Naive thymus-derived CD4-positive, alpha-beta T cell (primary cell): ENCODE results near the gene LAMTOR2. TPM values are rescaled to one million over a fixed set of nuclear protein-coding genes. Genes with fewer than 3 reads are reported as not detected.
"Not testable (repeated sequence)": the region's sequence is repeated elsewhere in the genome, so short reads cannot be mapped to it uniquely, and the experiment has no call there.

Experiments
- ATAC-seq: fragments of 150-1000 bp; cut with Tn5 transposase; 2 replicates; pipeline ENCODE4 v1.10.0; 2021; ENCODE audit warnings: mild to moderate bottlenecking, moderate library complexity
- CTCF ChIA-PET: fragments of 350-600 bp; sonication (Branson Sonifier 250); formaldehyde crosslinking; loops from one replicate; lab custom pipeline; 2021; ENCODE audit warnings: antibody characterized with exemption; lab: Charles Lee
- POLR2A ChIA-PET: fragments of 350-600 bp; sonication (Branson Sonifier 250); formaldehyde crosslinking; loops from one replicate; lab custom pipeline; 2021; ENCODE audit warnings: antibody characterized with exemption, inconsistent platforms; lab: Charles Lee
- DNase-seq, 9 donors: peaks; one replicate each; pipeline versions ENCODE4 v3.0.0 to v3.0.0-alpha.2; 2020 to 2022; ENCODE audit warnings: mixed read lengths in 1 of 9
- H3K27ac ChIP-seq: one replicate; pipeline ENCODE4 v1.7.0; 2013; ENCODE audit warnings: mild to moderate bottlenecking, low read depth, low read length, moderate library complexity
- H3K27me3 ChIP-seq, 2 donors: one replicate each; pipeline ENCODE4 v1.7.0; 2013; ENCODE audit warnings: low read length in 2 of 2, mild to moderate bottlenecking in 2 of 2, moderate library complexity in 2 of 2; ENCODE audit not compliant: control insufficient read depth in 2 of 2, insufficient read depth in 2 of 2
- H3K36me3 ChIP-seq, 3 experiments: 1 replicate in 2 of 3; 2 replicates in 1 of 3; pipeline ENCODE4 v1.7.0; 2013; ENCODE audit warnings: low read length in 3 of 3, mild to moderate bottlenecking in 3 of 3, moderate library complexity in 1 of 3; ENCODE audit not compliant: insufficient read depth in 3 of 3, control insufficient read depth in 2 of 3
- H3K4me1 ChIP-seq, 2 donors: one replicate each; pipeline ENCODE4 v1.7.0; 2013; ENCODE audit warnings: low read length in 2 of 2, mild to moderate bottlenecking in 2 of 2, moderate library complexity in 1 of 2; ENCODE audit not compliant: control insufficient read depth in 2 of 2, insufficient read depth in 2 of 2
- H3K4me3 ChIP-seq: 2 replicates; pipeline ENCODE4 v1.7.0; 2013; ENCODE audit warnings: mild to moderate bottlenecking, low read length
- H3K9me3 ChIP-seq, 3 experiments: 1 replicate in 2 of 3; 2 replicates in 1 of 3; pipeline ENCODE4 v1.7.0; 2013; ENCODE audit warnings: low read length in 3 of 3; ENCODE audit not compliant: control insufficient read depth in 2 of 3
- H3K27ac Mint-ChIP-seq, 9 donors: one replicate each; pipeline ENCODE4 v1.8.0; 2020 to 2022; ENCODE audit warnings: mixed read lengths in 9 of 9, mild to moderate bottlenecking in 8 of 9, moderate library complexity in 5 of 9, inconsistent platforms in 2 of 9
- H3K27me3 Mint-ChIP-seq, 5 donors: one replicate each; pipeline ENCODE4 v1.8.0; 2021 to 2022; ENCODE audit warnings: mixed read lengths in 5 of 5, mild to moderate bottlenecking in 1 of 5
- H3K36me3 Mint-ChIP-seq, 5 donors: one replicate each; pipeline ENCODE4 v1.8.0; 2020 to 2022; ENCODE audit warnings: mixed read lengths in 5 of 5, mild to moderate bottlenecking in 3 of 5, inconsistent platforms in 1 of 5
- H3K4me1 Mint-ChIP-seq, 7 donors: one replicate each; pipeline ENCODE4 v1.8.0; 2020 to 2022; ENCODE audit warnings: mixed read lengths in 7 of 7, mild to moderate bottlenecking in 3 of 7, inconsistent platforms in 1 of 7
- H3K4me3 Mint-ChIP-seq, 10 donors: one replicate each; pipeline ENCODE4 v1.8.0; 2020 to 2022; ENCODE audit warnings: mild to moderate bottlenecking in 10 of 10, mixed read lengths in 10 of 10, moderate library complexity in 6 of 10, inconsistent platforms in 2 of 10
- H3K9me3 Mint-ChIP-seq, 11 donors: one replicate each; pipeline ENCODE4 v1.8.0; 2020 to 2022; ENCODE audit warnings: mixed read lengths in 11 of 11, mild to moderate bottlenecking in 4 of 11, inconsistent platforms in 1 of 11, moderate library complexity in 1 of 11
- intact Hi-C, 2 donors: fragments of 100-400 bp; cut with micrococcal nuclease; formaldehyde crosslinking; loops; one replicate each; pipeline ENCODE4 v1.15.1; 2023
- polyA plus RNA-seq, 2 donors: library from polyadenylated mRNA; unstranded; fragments of 300-500 nt; fragmentation: Illumina TruSeq; gene quantifications; one replicate each; pipeline ENCODE4 v1.2.3, GENCODE V29; 2021
- total RNA-seq, 6 experiments: library from RNA in 5 of 6; stranded (reverse) in 5 of 6; gene quantifications; 1 replicate in 5 of 6; 2 replicates in 1 of 6; pipeline ENCODE4 v1.2.3 and lab custom pipeline; 2021 to 2026

LAMTOR2 gene
- total and polyA plus RNA-seq, 7 experiments from 2014 or later: 13.3 to 97.9 (median 31.2) TPM

- no peak for ATAC-seq
- no peaks in the 10 kb centered on the region for H3K9me3 ChIP-seq
- no peaks in the 10 kb centered on the region for H3K9me3 Mint-ChIP-seq
- ChIA-PET CTCF (interaction anchor here (0.8 to 1.5 kb wide), 4 partner anchors 13 to 891 kb away, joined by 3 to 4 read pairs (median 3); no protein-coding TSS in a partner anchor), POLR2A (no interaction called here)
- DNase-seq: no peak
- intact Hi-C loops: loop anchor here in 1 of 2 donors (5.0 kb wide), 1 partner anchor 58 kb away; no protein-coding TSS in a partner anchor
- peaks cover 0 to 16% (median 5%) of the 10 kb centered on the region in 7 donors for H3K4me1 Mint-ChIP-seq
- H3K36me3 ChIP-seq: no peaks in the 10 kb centered on the region
- H3K27me3 ChIP-seq: no peaks in the 10 kb centered on the region
- H3K27ac Mint-ChIP-seq: no peak overlapping the region
- no peak overlapping the region for H3K27ac ChIP-seq
- no peaks in the 10 kb centered on the region for H3K36me3 Mint-ChIP-seq
- H3K4me3 ChIP-seq: no peak overlapping the region
- no peaks in the 10 kb centered on the region for H3K4me1 ChIP-seq
- no peak overlapping the region for H3K4me3 Mint-ChIP-seq
- H3K27me3 Mint-ChIP-seq: peaks cover 0 to 3% (median 0%) of the 10 kb centered on the region in 5 donors
Observed at GRCh38 chr1:156065212-156065611, 10.6 kb downstream of the LAMTOR2 start.

GRCh38 chr1:156065871-156066270, 11.3 kb downstream of the LAMTOR2 start:
- no peak for DNase-seq
- CTCF ChIA-PET: interaction anchor here (0.8 to 1.5 kb wide), 4 partner anchors 12 to 891 kb away, joined by 3 to 4 read pairs (median 3); no protein-coding TSS in a partner anchor
- Mint-ChIP-seq H3K27me3 (peaks cover 0 to 8% (median 0%) of the 10 kb centered on the region in 5 donors), H3K27ac (no peak overlapping the region), H3K9me3 (no peaks in the 10 kb centered on the region), H3K4me1 (peaks cover 0 to 16% (median 5%) of the 10 kb centered on the region in 7 donors), H3K36me3 (no peaks in the 10 kb centered on the region), H3K4me3 (no peak overlapping the region)
- Histone ChIP-seq H3K4me3 (no peak overlapping the region), H3K36me3 (no peaks in the 10 kb centered on the region), H3K4me1 (no peaks in the 10 kb centered on the region), H3K27ac (no peak overlapping the region), H3K27me3 (no peaks in the 10 kb centered on the region), H3K9me3 (no peaks in the 10 kb centered on the region)
- intact Hi-C loops: loop anchor here (1.0 to 5.0 kb wide), 3 partner anchors 59 to 131 kb away; partner anchors contain the start of gene KHDC4 (in 1 of the 2)
- POLR2A ChIA-PET: no interaction called here
- ATAC-seq: no peak

- H3K27ac Mint-ChIP-seq: no peak overlapping the region
- CTCF ChIA-PET: no interaction called here
- H3K36me3 ChIP-seq: no peaks in the 10 kb centered on the region
- intact Hi-C loops: loop anchor here (2.0 to 5.0 kb wide), 2 partner anchors 60 to 132 kb away; partner anchors contain the start of gene KHDC4 (in 1 of the 2)
- peaks cover 0 to 16% (median 5%) of the 10 kb centered on the region in 7 donors for H3K4me1 Mint-ChIP-seq
- POLR2A ChIA-PET: no interaction called here
- no peaks in the 10 kb centered on the region for H3K9me3 Mint-ChIP-seq
- DNase-seq (no peak), ATAC-seq (no peak)
- no peaks in the 10 kb centered on the region for H3K4me1 ChIP-seq
- H3K9me3 ChIP-seq: no peaks in the 10 kb centered on the region
- no peak overlapping the region for H3K27ac ChIP-seq
- H3K36me3 Mint-ChIP-seq: no peaks in the 10 kb centered on the region
- H3K4me3 ChIP-seq: no peak overlapping the region
- no peaks in the 10 kb centered on the region for H3K27me3 ChIP-seq
- peaks cover 0 to 12% (median 0%) of the 10 kb centered on the region in 5 donors for H3K27me3 Mint-ChIP-seq
- no peak overlapping the region for H3K4me3 Mint-ChIP-seq
Observed at GRCh38 chr1:156067262-156067661, 12.7 kb downstream of the LAMTOR2 start.

GRCh38 chr1:156069490-156070455, 15.2 kb downstream of the LAMTOR2 start:
- Mint-ChIP-seq H3K27ac (no peak overlapping the region), H3K9me3 (no peaks in the 10 kb centered on the region), H3K27me3 (peaks cover 0 to 20% (median 0%) of the 10 kb centered on the region in 5 donors), H3K4me1 (peaks cover 0 to 16% (median 5%) of the 10 kb centered on the region in 7 donors), H3K36me3 (no peaks in the 10 kb centered on the region), H3K4me3 (no peak overlapping the region)
- DNase-seq (no peak), ATAC-seq (no peak)
- Histone ChIP-seq H3K27ac (no peak overlapping the region), H3K9me3 (no peaks in the 10 kb centered on the region), H3K4me1 (no peaks in the 10 kb centered on the region), H3K36me3 (no peaks in the 10 kb centered on the region), H3K27me3 (no peaks in the 10 kb centered on the region), H3K4me3 (no peak overlapping the region)
- ChIA-PET POLR2A (no interaction called here), CTCF (interaction anchor here (0.7 kb wide), 1 partner anchor 64 kb away, joined by 3 read pairs; no protein-coding TSS in a partner anchor)
- intact Hi-C loops: loop anchor here in 1 of 2 donors (5.0 kb wide), 1 partner anchor 62 kb away; no protein-coding TSS in a partner anchor

- no peak overlapping the region for H3K4me3 Mint-ChIP-seq
- no peak overlapping the region for H3K4me3 ChIP-seq
- peaks cover 0 to 26% (median 0%) of the 10 kb centered on the region in 5 donors for H3K27me3 Mint-ChIP-seq
- no peaks in the 10 kb centered on the region for H3K36me3 ChIP-seq
- no peak overlapping the region for H3K27ac Mint-ChIP-seq
- ChIA-PET CTCF (interaction anchor here (0.7 kb wide), 1 partner anchor 63 kb away, joined by 3 read pairs; no protein-coding TSS in a partner anchor), POLR2A (no interaction called here)
- DNase-seq: no peak
- H3K9me3 ChIP-seq: no peaks in the 10 kb centered on the region
- H3K27ac ChIP-seq: no peak overlapping the region
- H3K4me1 Mint-ChIP-seq: peaks cover 0 to 10% (median 5%) of the 10 kb centered on the region in 7 donors
- H3K9me3 Mint-ChIP-seq: no peaks in the 10 kb centered on the region
- intact Hi-C loops: no loop called here
- H3K27me3 ChIP-seq: no peaks in the 10 kb centered on the region
- no peak for ATAC-seq
- H3K36me3 Mint-ChIP-seq: no peaks in the 10 kb centered on the region
- H3K4me1 ChIP-seq: no peaks in the 10 kb centered on the region
Observed at GRCh38 chr1:156070548-156070947, 16.0 kb downstream of the LAMTOR2 start.

GRCh38 chr1:156071332-156071816, 16.8 kb downstream of the LAMTOR2 start:
- H3K27me3 Mint-ChIP-seq: peaks cover 0 to 27% (median 0%) of the 10 kb centered on the region in 5 donors

More at GRCh38 chr1:156071332-156071816, 16.8 kb downstream of the LAMTOR2 start:
- H3K4me1 Mint-ChIP-seq: peaks cover 0 to 10% (median 3%) of the 10 kb centered on the region in 7 donors
- intact Hi-C loops, POLR2A ChIA-PET, H3K4me1 ChIP-seq, H3K27ac Mint-ChIP-seq, ATAC-seq, H3K27me3 ChIP-seq, H3K36me3 Mint-ChIP-seq, H3K4me3 Mint-ChIP-seq, CTCF ChIA-PET, DNase-seq, H3K27ac ChIP-seq, H3K9me3 ChIP-seq, H3K36me3 ChIP-seq, H3K4me3 ChIP-seq, H3K9me3 Mint-ChIP-seq: not testable (repeated sequence)
